Stimulated activated CD4-positive, alpha-beta T cell treated with anti-CD3 and anti-CD28 coated beads, Interleukin-15, amount 100 ng/mL, for 48 hours (primary cell): ENCODE measurements around the gene SND1.
"Not testable (repeated sequence)": the region's sequence is repeated elsewhere in the genome, so short reads cannot be mapped to it uniquely, and the experiment has no call there.

Source experiments
- DNase-seq, 2 donors: peaks; one replicate each; pipeline ENCODE4 v3.0.0-alpha.2; 2020; ENCODE audit warnings: low read depth in 2 of 2

The SND1 gene

GRCh38 chr7:127889677-127890076 lies 237.7 kb downstream of the SND1 start:
- DNase-seq, result no peak

GRCh38 chr7:127890726-127891125 lies 238.7 kb downstream of the SND1 start:
- DNase-seq, result no peak

- no peak for DNase-seq
Observed at GRCh38 chr7:127891144-127891543, 239.2 kb downstream of the SND1 start.

- DNase-seq, result no peak
Observed at GRCh38 chr7:127891854-127892438, 240.0 kb downstream of the SND1 start.

GRCh38 chr7:127892488-127893314 lies 240.7 kb downstream of the SND1 start:
- DNase-seq, result no peak

- DNase-seq, result no peak
Observed at GRCh38 chr7:127893547-127893946, 241.6 kb downstream of the SND1 start.

- no peak for DNase-seq
Observed at GRCh38 chr7:127894588-127894987, 242.6 kb downstream of the SND1 start.

- no peak for DNase-seq
Observed at GRCh38 chr7:127895360-127895759, 243.4 kb downstream of the SND1 start.

- no peak for DNase-seq
Observed at GRCh38 chr7:127895814-127896280, 243.9 kb downstream of the SND1 start.

GRCh38 chr7:127896659-127897058 lies 244.7 kb downstream of the SND1 start:
- DNase-seq, result no peak

- peak; percentile 19 to 32 for DNase-seq
Observed at GRCh38 chr7:127897704-127898454, 245.9 kb downstream of the SND1 start.

GRCh38 chr7:127899411-127899810 lies 247.4 kb downstream of the SND1 start:
- DNase-seq, result no peak

- DNase-seq, result no peak
Observed at GRCh38 chr7:127900141-127900540, 248.1 kb downstream of the SND1 start.

- DNase-seq, result no peak
Observed at GRCh38 chr7:127900732-127901685, 249.0 kb downstream of the SND1 start.

- DNase-seq, result no peak
Observed at GRCh38 chr7:127901895-127902703, 250.1 kb downstream of the SND1 start.

GRCh38 chr7:127902753-127903152 lies 250.8 kb downstream of the SND1 start:
- DNase-seq, result not testable (repeated sequence)

- no peak for DNase-seq
Observed at GRCh38 chr7:127903892-127904669, 252.1 kb downstream of the SND1 start.

GRCh38 chr7:127904670-127904985 lies 252.6 kb downstream of the SND1 start:
- no peak for DNase-seq

- no peak for DNase-seq
Observed at GRCh38 chr7:127905021-127905420, 253.0 kb downstream of the SND1 start.
